Cerebellar nuclear complex (tissue), 1 donor: ENCODE results near the gene SLCO2A1.

Experiments used
- DNase-seq, 2 experiments: peaks; one replicate each; lab custom pipeline; 2025; lab: John Stamatoyannopoulos, UW

The SLCO2A1 gene

DNA sequence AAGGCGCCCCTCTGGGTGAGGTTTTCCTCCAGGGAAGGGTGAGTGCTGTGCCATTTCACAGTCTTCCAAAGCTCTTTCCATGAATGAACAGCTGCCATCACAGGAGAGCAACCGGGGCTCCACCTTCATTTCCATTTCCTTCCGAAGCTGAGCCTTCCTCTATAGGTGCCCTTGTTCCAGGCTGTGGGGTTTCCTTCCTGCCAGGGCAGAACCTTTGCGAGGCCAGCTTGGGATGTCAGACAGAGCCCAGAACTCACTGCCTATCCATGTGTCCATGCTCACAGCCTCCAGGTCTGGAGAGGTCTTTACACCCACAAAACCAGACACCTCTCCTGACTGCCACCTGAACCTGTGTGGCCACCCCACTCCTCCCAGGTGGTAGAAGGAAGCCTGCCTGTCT, 49.2 kb downstream of the SLCO2A1 start:
- no peak for DNase-seq

DNA sequence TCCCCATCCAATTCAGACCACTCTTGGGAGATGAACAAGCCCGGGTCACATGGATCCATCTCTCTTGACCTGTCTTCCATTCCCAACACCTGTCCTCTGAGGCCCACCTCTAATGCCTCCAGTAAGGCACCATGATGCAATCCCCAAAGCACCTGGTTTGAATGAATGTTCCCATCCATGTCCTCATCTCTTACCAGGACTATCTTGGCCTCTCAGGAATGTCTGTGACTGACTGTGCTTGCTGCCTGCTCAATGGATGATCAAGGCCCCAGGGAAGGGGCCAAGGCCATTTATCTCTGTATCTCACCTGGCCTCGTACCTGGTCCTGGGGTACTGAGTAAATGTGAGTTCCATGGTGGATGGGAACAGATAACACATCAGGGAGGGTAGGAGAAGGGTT, 49.7 kb downstream of the SLCO2A1 start:
- DNase-seq, result no peak

DNA sequence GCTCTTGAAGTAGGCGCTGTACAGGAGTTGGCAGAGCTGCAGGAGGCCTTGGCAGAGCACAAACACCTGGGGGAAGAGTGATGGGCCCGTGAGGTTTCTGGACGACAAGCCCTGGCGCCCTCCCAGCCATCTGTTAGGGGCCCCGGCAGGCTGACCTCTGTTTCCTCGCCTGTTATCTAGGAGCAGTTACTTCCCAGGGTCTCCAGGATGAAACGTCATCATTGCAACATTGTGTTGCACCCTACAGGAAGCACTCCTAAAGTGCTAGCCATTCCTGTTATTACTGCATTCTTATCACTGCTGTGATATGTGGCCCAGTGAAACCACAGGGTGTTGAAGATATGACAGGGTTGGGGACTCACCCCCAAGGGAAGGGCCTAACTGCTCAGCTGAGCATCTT, 50.2 kb downstream of the SLCO2A1 start:
- no peak for DNase-seq

DNA sequence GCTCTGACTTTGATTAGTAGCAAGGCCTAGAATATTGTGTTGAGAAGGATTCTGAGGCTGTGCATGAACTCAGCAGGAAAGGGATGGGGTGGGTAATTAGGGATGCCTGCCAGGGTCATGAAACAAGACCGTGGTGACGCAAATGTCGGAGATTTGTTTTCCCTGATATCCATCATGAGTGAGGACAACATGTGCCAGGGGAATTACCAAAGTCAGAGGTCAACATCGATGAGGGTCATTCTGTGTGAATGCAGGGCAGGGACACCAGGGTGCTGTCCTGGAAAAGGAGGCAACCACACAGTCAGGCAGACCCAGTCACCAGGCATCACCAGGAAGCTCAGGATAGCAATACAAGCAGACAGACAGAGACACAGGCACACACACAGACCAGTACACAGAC, 52.2 kb downstream of the SLCO2A1 start:
- no peak for DNase-seq

DNA sequence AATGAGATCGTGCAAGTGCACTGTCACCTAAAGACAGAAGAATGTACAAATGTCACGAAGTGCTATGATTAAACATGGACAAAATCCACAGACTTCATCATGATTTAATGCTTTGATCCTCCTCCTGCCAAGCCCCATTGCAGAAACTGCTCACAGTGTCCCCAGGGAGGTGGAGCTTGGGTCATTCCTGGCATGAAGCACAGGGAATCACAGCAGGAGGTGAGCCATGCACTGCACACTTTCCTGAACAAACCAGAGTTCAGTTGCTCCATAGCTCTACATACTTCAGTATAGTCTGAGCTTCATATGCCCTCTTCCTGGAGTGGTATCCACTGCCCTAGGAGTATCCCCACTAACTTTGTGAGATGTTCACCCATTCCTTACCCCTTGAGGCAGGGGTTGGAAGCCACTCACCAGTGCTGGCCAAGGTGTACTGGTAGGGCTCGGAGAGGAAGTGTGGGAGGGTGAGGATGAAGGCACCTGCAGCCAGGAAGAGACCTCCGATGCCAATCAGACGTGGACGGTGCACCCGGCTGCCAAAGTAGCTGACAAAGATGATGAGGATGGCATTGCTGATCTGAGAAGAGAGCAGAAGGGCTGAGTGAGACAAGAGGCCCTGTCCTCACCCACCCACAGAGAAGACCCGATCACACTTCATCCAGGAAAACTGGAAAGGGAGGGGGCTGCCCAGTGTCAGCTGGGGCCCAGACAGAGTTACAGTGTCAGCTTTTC, 56.3 kb downstream of the SLCO2A1 start:
- DNase-seq, result no peak

- DNase-seq, result no peak
Observed at GRCh38 chr3:133972156-133972555, 57.6 kb downstream of the SLCO2A1 start.

GRCh38 chr3:133970916-133971315, 58.8 kb downstream of the SLCO2A1 start:
- no peak for DNase-seq

GRCh38 chr3:133970339-133970738, 59.4 kb downstream of the SLCO2A1 start:
- DNase-seq, result no peak

- DNase-seq, result no peak
Observed at GRCh38 chr3:133967992-133968892, 61.5 kb downstream of the SLCO2A1 start.

DNA sequence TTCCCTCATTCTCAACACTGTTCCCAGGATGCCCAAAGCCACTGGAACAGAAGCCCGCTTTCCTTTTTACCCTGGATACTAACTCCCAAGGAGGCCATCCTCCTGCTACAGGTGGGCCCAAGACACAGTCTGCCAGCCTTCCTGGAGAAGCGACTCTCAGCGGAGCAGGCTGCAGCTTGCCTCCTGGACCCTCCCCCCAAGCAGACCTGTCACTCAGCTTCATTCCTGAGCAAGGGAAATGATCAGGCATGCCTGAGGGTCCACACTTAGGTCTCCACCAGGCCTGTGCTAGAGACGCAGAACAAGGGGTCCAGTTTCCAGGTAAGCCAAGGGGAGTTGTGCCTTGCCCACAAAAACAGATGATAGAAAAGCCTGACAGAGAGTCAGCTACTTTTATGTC, 62.8 kb downstream of the SLCO2A1 start:
- no peak for DNase-seq

DNA sequence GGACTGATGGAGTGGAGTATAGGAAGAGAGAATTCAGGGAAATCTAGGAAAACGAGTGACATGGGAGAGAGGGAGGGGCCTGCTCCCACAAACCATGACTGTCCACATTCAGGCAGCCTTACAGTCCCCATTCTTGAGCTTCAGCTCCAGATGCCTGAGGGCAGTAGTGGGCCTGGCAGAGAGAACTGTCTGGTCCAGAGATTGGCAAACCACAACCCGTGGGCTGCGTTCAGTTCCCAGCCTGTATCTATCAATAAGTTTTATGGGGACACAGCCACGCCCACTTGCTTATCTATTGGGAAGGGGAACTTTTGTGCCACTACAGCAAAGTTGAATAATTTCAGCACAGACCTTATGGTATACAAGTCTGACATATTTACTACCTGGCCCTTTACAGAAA, 63.8 kb downstream of the SLCO2A1 start:
- DNase-seq, result no peak

- no peak for DNase-seq
Observed at GRCh38 chr3:133965013-133965570, 64.6 kb downstream of the SLCO2A1 start.

- DNase-seq, result no peak
Observed at GRCh38 chr3:133964547-133964946, 65.2 kb downstream of the SLCO2A1 start.

- no peak for DNase-seq
Observed at GRCh38 chr3:133963657-133964396, 65.9 kb downstream of the SLCO2A1 start.

DNA sequence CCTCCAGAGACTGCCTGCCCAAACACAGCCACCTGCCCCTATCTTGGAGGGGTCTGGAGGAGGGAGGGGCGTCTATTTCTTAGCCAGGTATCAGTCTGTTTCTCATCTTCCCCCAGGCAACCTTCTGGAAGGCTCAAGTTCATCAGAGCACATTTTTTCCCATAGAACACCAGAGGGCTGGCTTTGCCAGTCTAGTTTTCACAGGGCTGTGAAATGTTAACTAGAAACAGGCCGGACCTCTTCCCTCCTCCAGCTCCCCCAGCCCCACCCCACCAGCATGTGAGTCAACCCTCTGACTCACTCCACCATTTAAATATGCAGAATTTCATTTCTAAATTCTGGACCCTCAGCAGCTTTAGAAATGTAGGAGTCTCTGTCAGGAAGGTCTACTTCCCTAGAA, 66.9 kb downstream of the SLCO2A1 start:
- no peak for DNase-seq

GRCh38 chr3:133958071-133958805, 71.5 kb downstream of the SLCO2A1 start:
- no peak for DNase-seq

DNA sequence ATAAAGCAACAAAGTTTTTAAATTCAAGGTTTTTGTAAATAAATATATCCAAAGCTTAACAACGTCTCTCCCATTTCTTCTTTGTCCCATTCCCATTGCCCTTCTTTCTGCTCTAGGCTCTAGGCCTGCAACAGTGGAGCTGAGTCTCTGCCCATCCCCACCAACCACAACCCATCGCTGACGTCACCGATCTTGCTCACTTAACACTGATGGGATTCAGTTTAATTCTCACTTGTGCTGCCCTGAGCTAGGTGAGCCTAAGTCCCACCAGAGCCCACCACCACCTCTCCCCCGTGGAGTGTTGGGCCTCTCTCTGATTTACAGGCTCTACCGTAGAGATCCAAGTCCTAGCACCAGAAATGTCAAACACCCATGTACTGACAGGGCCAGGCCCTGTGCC, 72.7 kb downstream of the SLCO2A1 start:
- DNase-seq, result no peak

DNA sequence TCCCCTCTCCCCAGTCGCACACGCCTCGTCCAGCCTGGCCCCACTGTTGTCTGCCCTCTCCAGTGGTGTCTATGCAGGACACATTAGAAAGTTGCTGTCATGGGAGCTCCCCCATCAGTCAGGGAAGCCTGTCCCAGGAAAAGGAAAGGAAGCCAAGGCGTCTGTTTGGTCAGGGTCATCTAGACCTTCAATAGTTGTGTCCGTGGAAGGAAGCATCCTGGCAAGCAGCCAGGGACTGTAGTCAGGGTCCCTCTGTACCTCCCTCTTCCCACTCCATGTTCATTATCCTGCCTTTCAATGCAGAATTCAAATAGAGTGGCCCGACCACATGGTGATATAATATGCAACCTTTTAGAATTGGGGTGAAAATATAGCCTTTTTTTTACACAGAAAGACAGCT, 73.4 kb downstream of the SLCO2A1 start:
- DNase-seq, result no peak

DNA sequence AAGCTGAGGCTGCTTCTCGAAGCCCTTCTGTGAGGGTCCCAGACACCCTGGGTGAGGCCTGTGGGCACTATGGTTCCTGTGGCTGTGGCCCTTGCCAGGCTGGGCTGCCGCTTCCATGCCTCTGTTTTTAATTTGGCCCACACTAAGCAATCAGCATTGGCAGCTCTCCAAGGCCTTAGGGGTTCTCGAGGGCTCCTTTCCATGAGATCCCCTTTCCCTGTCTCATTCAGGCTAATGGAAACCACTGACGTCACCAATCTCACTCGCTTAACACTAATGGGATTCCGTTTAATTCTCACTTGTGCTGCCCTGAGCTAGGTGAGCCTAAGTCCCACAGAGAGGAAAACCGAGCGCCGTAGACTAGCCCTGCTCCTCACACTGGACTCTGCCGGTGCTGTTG, 73.8 kb downstream of the SLCO2A1 start:
- DNase-seq, result no peak

- DNase-seq, result no peak
Observed at GRCh38 chr3:133954717-133955360, 74.9 kb downstream of the SLCO2A1 start.

DNA sequence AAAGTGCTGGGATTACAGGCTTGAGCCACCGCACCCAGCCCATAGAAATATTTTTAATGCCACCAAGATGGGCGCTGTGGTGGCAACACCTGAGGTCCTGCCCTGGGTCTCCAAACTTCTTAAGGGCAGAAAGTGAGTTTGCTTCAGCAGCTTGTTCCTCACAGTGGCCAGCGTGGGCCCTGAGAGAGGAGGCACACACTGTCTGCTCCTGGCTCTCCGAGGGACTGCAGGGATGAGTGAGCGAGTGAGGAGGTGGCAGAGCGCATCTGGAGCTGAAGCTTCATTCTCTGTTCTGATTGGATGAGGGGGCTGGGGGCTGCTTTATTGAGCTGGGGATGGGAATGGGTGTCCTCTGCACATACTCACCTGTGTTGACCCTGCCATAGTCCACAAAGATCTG, 76.4 kb downstream of the SLCO2A1 start:
- DNase-seq, result no peak
